ENCODE measurements around the gene ARID5B. TPM values are rescaled to one million over a fixed set of nuclear protein-coding genes. Genes with fewer than 3 reads are reported as not detected.

The ARID5B gene
- polyA plus RNA-seq, 1 donor from 2014 or later = 2.1 TPM

DNA sequence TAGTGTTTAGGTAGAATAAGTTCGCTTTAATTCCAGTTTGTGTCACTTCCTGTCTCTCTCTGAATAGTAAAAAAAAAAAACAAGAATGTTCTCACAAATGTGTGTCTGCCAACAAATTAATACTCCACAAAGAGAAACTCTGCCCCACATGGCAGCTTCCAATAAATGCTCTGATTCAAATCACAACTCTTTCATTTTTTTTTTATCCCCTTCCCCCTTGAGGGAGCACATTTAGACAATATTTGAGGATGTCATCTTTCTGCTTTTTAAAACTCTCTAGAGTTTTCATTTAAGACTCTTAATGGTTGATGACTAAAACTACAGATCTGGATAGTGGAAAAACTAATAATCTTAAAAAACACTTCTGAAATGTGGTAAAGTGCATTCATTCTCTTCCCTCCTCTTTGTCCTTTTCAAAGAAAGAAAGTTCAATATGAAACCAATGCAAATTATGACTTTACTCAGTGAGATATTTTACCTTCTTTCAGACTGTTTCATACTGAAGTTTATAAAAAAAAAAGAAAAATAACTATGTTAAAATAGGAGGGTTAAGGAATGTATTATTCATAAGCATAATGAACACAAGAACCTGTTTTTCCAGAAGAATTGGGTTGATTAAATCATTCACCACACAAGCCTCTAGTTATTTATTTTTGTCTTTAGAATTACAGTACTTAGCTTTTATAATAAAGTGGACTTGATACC lies 42.3 kb downstream of the ARID5B start:
- TF ChIP-seq CTCF (IDR thresholded peaks at IDR 0.05; ENCODE audit: poor library complexity, severe bottlenecking) (no peak), TAF1 (IDR thresholded peaks at IDR 0.05; ENCODE audit: low read depth) (no peak), EZH2 (IDR thresholded peaks at IDR 0.05; ENCODE audit: borderline replicate concordance, insufficient read depth, low read length, poor library complexity, severe bottlenecking) (no peak), MXI1 (conservative IDR thresholded peaks at IDR 0.05; ENCODE audit: poor library complexity, severe bottlenecking) (no peak), SMC3 (conservative IDR thresholded peaks at IDR 0.05; ENCODE audit: poor library complexity) (no peak), POLR2AphosphoS5 (IDR thresholded peaks at IDR 0.05) (no peak), RAD21 (conservative IDR thresholded peaks at IDR 0.05) (no peak), EP300 (conservative IDR thresholded peaks at IDR 0.05; ENCODE audit: poor library complexity, severe bottlenecking) (no peak)
- TF ChIP-seq, protein P1, sequence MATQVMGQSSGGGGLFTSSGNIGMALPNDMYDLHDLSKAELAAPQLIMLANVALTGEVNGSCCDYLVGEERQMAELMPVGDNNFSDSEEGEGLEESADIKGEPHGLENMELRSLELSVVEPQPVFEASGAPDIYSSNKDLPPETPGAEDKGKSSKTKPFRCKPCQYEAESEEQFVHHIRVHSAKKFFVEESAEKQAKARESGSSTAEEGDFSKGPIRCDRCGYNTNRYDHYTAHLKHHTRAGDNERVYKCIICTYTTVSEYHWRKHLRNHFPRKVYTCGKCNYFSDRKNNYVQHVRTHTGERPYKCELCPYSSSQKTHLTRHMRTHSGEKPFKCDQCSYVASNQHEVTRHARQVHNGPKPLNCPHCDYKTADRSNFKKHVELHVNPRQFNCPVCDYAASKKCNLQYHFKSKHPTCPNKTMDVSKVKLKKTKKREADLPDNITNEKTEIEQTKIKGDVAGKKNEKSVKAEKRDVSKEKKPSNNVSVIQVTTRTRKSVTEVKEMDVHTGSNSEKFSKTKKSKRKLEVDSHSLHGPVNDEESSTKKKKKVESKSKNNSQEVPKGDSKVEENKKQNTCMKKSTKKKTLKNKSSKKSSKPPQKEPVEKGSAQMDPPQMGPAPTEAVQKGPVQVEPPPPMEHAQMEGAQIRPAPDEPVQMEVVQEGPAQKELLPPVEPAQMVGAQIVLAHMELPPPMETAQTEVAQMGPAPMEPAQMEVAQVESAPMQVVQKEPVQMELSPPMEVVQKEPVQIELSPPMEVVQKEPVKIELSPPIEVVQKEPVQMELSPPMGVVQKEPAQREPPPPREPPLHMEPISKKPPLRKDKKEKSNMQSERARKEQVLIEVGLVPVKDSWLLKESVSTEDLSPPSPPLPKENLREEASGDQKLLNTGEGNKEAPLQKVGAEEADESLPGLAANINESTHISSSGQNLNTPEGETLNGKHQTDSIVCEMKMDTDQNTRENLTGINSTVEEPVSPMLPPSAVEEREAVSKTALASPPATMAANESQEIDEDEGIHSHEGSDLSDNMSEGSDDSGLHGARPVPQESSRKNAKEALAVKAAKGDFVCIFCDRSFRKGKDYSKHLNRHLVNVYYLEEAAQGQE (IDR thresholded peaks at IDR 0.05; ENCODE audit: borderline replicate concordance) = no peak
- H3K4me2 ChIP-seq (ENCODE audit: low read length) = no peak overlapping the region
- no peak overlapping the region for H2AFZ ChIP-seq (ENCODE audit: low read depth, low read length)
- H3K36me3 ChIP-seq (ENCODE audit: insufficient read depth, low read length) = no peaks in the 10 kb centered on the region
- no peaks in the 10 kb centered on the region for H3K27me3 ChIP-seq (ENCODE audit: insufficient read depth, low read depth, low read length)
- H3F3A ChIP-seq (ENCODE audit: insufficient read depth, low read length, poor library complexity, severe bottlenecking) = no peaks in the 10 kb centered on the region
- no peak overlapping the region for H3K4me3 ChIP-seq (ENCODE audit: low read length)
- no peak overlapping the region for H3K27ac ChIP-seq (ENCODE audit: low read length)
- no peaks in the 10 kb centered on the region for H4K20me1 ChIP-seq (ENCODE audit: insufficient read depth)
- no peaks in the 10 kb centered on the region for H3K79me2 ChIP-seq (replicated peaks; ENCODE audit: insufficient read depth, low read length)
- H3K9me2 ChIP-seq (ENCODE audit: insufficient read depth, low read length) = no peaks in the 10 kb centered on the region
- no peak overlapping the region for H3K9ac ChIP-seq (ENCODE audit: low read length)
- no peaks in the 10 kb centered on the region for H3K9me3 ChIP-seq (ENCODE audit: low read length)

- Histone ChIP-seq H3F3A (ENCODE audit: insufficient read depth, low read length, poor library complexity, severe bottlenecking) (no peaks in the 10 kb centered on the region), H2AFZ (ENCODE audit: low read depth, low read length) (no peak overlapping the region), H3K4me3 (ENCODE audit: low read length) (no peak overlapping the region), H3K79me2 (replicated peaks; ENCODE audit: insufficient read depth, low read length) (no peaks in the 10 kb centered on the region), H3K27me3 (ENCODE audit: insufficient read depth, low read depth, low read length) (no peaks in the 10 kb centered on the region), H3K4me2 (ENCODE audit: low read length) (no peak overlapping the region), H3K9ac (ENCODE audit: low read length) (no peak overlapping the region), H3K36me3 (ENCODE audit: insufficient read depth, low read length) (no peaks in the 10 kb centered on the region), H4K20me1 (ENCODE audit: insufficient read depth) (no peaks in the 10 kb centered on the region), H3K27ac (ENCODE audit: low read length) (no peak overlapping the region), H3K9me2 (ENCODE audit: insufficient read depth, low read length) (no peaks in the 10 kb centered on the region), H3K9me3 (ENCODE audit: low read length) (no peaks in the 10 kb centered on the region)
- TF ChIP-seq EZH2 (IDR thresholded peaks at IDR 0.05; ENCODE audit: borderline replicate concordance, insufficient read depth, low read length, poor library complexity, severe bottlenecking) (no peak), EP300 (conservative IDR thresholded peaks at IDR 0.05; ENCODE audit: poor library complexity, severe bottlenecking) (no peak), RAD21 (conservative IDR thresholded peaks at IDR 0.05) (no peak), SMC3 (conservative IDR thresholded peaks at IDR 0.05; ENCODE audit: poor library complexity) (no peak), MXI1 (conservative IDR thresholded peaks at IDR 0.05; ENCODE audit: poor library complexity, severe bottlenecking) (no peak), TAF1 (IDR thresholded peaks at IDR 0.05; ENCODE audit: low read depth) (no peak), POLR2AphosphoS5 (IDR thresholded peaks at IDR 0.05) (no peak), CTCF (IDR thresholded peaks at IDR 0.05; ENCODE audit: poor library complexity, severe bottlenecking) (no peak)
- TF ChIP-seq, protein P1 (IDR thresholded peaks at IDR 0.05; ENCODE audit: borderline replicate concordance) = no peak
These were observed 43.1 kb downstream of the ARID5B start for GRCh38 chr10:61944410-61945147.

All from neural cell (in vitro differentiated cells).